GM21723 (cell line): Measurements from ENCODE around the gene SCCPDH.

ENCODE experiments used
- ATAC-seq: cut with Tn5 transposase; IDR thresholded peaks from one replicate; pipeline ENCODE4 v1.9.1; 2021; ENCODE audit warnings: mild to moderate bottlenecking, moderate library complexity; ENCODE audit not compliant: unreplicated experiment

The SCCPDH gene

GRCh38 chr1:246784621-246785493, 60.6 kb downstream of the SCCPDH start:
- ATAC-seq, result peak; percentile 67

GRCh38 chr1:246785494-246786111, 61.4 kb downstream of the SCCPDH start:
- no peak for ATAC-seq

- ATAC-seq, result no peak
Observed at GRCh38 chr1:246786606-246787238, 62.5 kb downstream of the SCCPDH start.

GRCh38 chr1:246787781-246788513, 63.7 kb downstream of the SCCPDH start:
- no peak for ATAC-seq

GRCh38 chr1:246788895-246789338, 64.7 kb downstream of the SCCPDH start:
- no peak for ATAC-seq

GRCh38 chr1:246789454-246790339, 65.5 kb downstream of the SCCPDH start:
- ATAC-seq, result no peak

- ATAC-seq, result no peak
Observed at GRCh38 chr1:246790364-246790763, 66.2 kb downstream of the SCCPDH start.

- ATAC-seq, result no peak
Observed at GRCh38 chr1:246790833-246791232, 66.6 kb downstream of the SCCPDH start.

- ATAC-seq, result no peak
Observed at GRCh38 chr1:246791303-246791918, 67.2 kb downstream of the SCCPDH start.

GRCh38 chr1:246792603-246793002, 68.4 kb downstream of the SCCPDH start:
- ATAC-seq, result no peak

GRCh38 chr1:246793356-246793896, 69.2 kb downstream of the SCCPDH start:
- ATAC-seq, result no peak

- no peak for ATAC-seq
Observed at GRCh38 chr1:246794048-246794827, 70.0 kb downstream of the SCCPDH start.

GRCh38 chr1:246794828-246795671, 70.8 kb downstream of the SCCPDH start:
- ATAC-seq, result no peak

- ATAC-seq, result no peak
Observed at GRCh38 chr1:246795906-246796694, 71.9 kb downstream of the SCCPDH start.

- no peak for ATAC-seq
Observed at GRCh38 chr1:246797157-246797556, 72.9 kb downstream of the SCCPDH start.

GRCh38 chr1:246797597-246797996, 73.4 kb downstream of the SCCPDH start:
- no peak for ATAC-seq

GRCh38 chr1:246798107-246798506, 73.9 kb downstream of the SCCPDH start:
- no peak for ATAC-seq
